Natural killer cell (primary cell): Measurements from ENCODE around the gene MDGA2. TPM values are rescaled to one million over a fixed set of nuclear protein-coding genes. Genes with fewer than 3 reads are reported as not detected.

Source experiments
- ATAC-seq, 3 donors: fragments of 150-1000 bp in 2 of 3; fragments of 200-7000 bp in 1 of 3; cut with Tn5 transposase; 1 replicate in 1 of 3; 2 replicates in 2 of 3; pipeline ENCODE4 v1.10.0; 2021; ENCODE audit warnings: mild to moderate bottlenecking in 2 of 3, moderate library complexity in 2 of 3
- DNase-seq, 2 donors: peaks; one replicate each; pipeline versions ENCODE4 v3.0.0 to v3.0.0-alpha.2; 2013 to 2021; ENCODE audit warnings: mixed read lengths in 1 of 2
- H3K27ac ChIP-seq: one replicate; pipeline ENCODE4 v1.5.1; 2013; ENCODE audit warnings: mild to moderate bottlenecking, low read length
- H3K27me3 ChIP-seq: one replicate; pipeline ENCODE4 v1.6.1; 2013; ENCODE audit warnings: low read length; ENCODE audit not compliant: control insufficient read depth, insufficient read depth
- H3K36me3 ChIP-seq: one replicate; pipeline ENCODE4 v1.6.1; 2013; ENCODE audit warnings: low read length; ENCODE audit not compliant: control insufficient read depth, insufficient read depth
- H3K4me1 ChIP-seq: one replicate; pipeline ENCODE4 v1.6.1; 2013; ENCODE audit warnings: low read length; ENCODE audit not compliant: control insufficient read depth, insufficient read depth
- H3K4me3 ChIP-seq: one replicate; pipeline ENCODE4 v1.5.1; 2013; ENCODE audit warnings: low read length
- H3K9me3 ChIP-seq: one replicate; pipeline ENCODE4 v1.6.1; 2013; ENCODE audit warnings: low read length; ENCODE audit not compliant: control insufficient read depth, insufficient read depth
- H3K27ac Mint-ChIP-seq, 2 donors: one replicate each; pipeline ENCODE4 v1.8.0; 2022; ENCODE audit warnings: mild to moderate bottlenecking in 2 of 2, mixed read lengths in 2 of 2, moderate library complexity in 1 of 2
- H3K27me3 Mint-ChIP-seq, 2 donors: one replicate each; pipeline ENCODE4 v1.8.0; 2022; ENCODE audit warnings: low read depth in 2 of 2, mixed read lengths in 2 of 2
- H3K36me3 Mint-ChIP-seq: one replicate; pipeline ENCODE4 v1.8.0; 2022; ENCODE audit warnings: mixed read lengths
- H3K4me1 Mint-ChIP-seq, 2 donors: one replicate each; pipeline ENCODE4 v1.8.0; 2022; ENCODE audit warnings: mixed read lengths in 2 of 2
- H3K4me3 Mint-ChIP-seq: one replicate; pipeline ENCODE4 v1.8.0; 2022; ENCODE audit warnings: mild to moderate bottlenecking, moderate library complexity, mixed read lengths
- H3K9me3 Mint-ChIP-seq, 2 donors: one replicate each; pipeline ENCODE4 v1.8.0; 2022; ENCODE audit warnings: mixed read lengths in 2 of 2
- WGBS: methylation state at CpG from one replicate; pipeline ENCODE4 v1.1.7; 2013; ENCODE audit warnings: missing lambda C conversion rate; ENCODE audit not compliant: insufficient coverage; 5-methylcytosine and 5-hydroxymethylcytosine counted together
- intact Hi-C: fragments of 100-400 bp; cut with micrococcal nuclease; formaldehyde crosslinking; loops from one replicate; pipeline ENCODE4 v1.14.2; 2022
- total RNA-seq, 4 donors: library from RNA; stranded (reverse); fragments of 120-200 nt in 1 of 4; gene quantifications; one replicate each; pipeline versions ENCODE4 v1.2.3 to v1.2.4, GENCODE V29; 2013 to 2022
- TF ChIP-seq, protein P1 (sequence below): fragments of 200-600 bp; IDR thresholded peaks from one replicate; pipeline ENCODE4 v1.8.0; 2022; ENCODE audit warnings: antibody characterized with exemption

The MDGA2 gene
- total RNA-seq, 3 donors from 2014 or later (not counting 1 experiment from before 2014, with no cell fraction given): not detected

- Mint-ChIP-seq H3K36me3 (no peaks in the 10 kb centered on the region), H3K9me3 (peaks cover 2 to 16% of the 10 kb centered on the region in 2 donors), H3K27me3 (no peaks in the 10 kb centered on the region), H3K4me3 (no peak overlapping the region), H3K27ac (no peak overlapping the region), H3K4me1 (no peaks in the 10 kb centered on the region)
- H3K4me1 ChIP-seq: no peaks in the 10 kb centered on the region
- DNase-seq (no peak), ATAC-seq (no peak)
- no peaks in the 10 kb centered on the region for H3K9me3 ChIP-seq
- 86% methylated on average over 5 of the region's 5 CpGs for WGBS
- no peaks in the 10 kb centered on the region for H3K36me3 ChIP-seq
- H3K27me3 ChIP-seq: no peaks in the 10 kb centered on the region
- H3K4me3 ChIP-seq: no peak overlapping the region
- no peak overlapping the region for H3K27ac ChIP-seq
- intact Hi-C loops: no loop called here
- TF ChIP-seq, protein P1, sequence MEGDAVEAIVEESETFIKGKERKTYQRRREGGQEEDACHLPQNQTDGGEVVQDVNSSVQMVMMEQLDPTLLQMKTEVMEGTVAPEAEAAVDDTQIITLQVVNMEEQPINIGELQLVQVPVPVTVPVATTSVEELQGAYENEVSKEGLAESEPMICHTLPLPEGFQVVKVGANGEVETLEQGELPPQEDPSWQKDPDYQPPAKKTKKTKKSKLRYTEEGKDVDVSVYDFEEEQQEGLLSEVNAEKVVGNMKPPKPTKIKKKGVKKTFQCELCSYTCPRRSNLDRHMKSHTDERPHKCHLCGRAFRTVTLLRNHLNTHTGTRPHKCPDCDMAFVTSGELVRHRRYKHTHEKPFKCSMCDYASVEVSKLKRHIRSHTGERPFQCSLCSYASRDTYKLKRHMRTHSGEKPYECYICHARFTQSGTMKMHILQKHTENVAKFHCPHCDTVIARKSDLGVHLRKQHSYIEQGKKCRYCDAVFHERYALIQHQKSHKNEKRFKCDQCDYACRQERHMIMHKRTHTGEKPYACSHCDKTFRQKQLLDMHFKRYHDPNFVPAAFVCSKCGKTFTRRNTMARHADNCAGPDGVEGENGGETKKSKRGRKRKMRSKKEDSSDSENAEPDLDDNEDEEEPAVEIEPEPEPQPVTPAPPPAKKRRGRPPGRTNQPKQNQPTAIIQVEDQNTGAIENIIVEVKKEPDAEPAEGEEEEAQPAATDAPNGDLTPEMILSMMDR: no peak
These were observed 284.4 kb downstream of the MDGA2 start for GRCh38 chr14:47390831-47391504.

GRCh38 chr14:47389535-47389934 is 285.9 kb downstream of the MDGA2 start:
- no peak for ATAC-seq
- no peaks in the 10 kb centered on the region for H3K27me3 Mint-ChIP-seq

GRCh38 chr14:47366006-47366405 is 309.4 kb downstream of the MDGA2 start:
- Histone ChIP-seq H3K4me1 (no peaks in the 10 kb centered on the region), H3K27me3 (no peaks in the 10 kb centered on the region), H3K9me3 (no peaks in the 10 kb centered on the region), H3K36me3 (no peaks in the 10 kb centered on the region), H3K27ac (no peak overlapping the region), H3K4me3 (no peak overlapping the region)
- H3K27me3 Mint-ChIP-seq: no peaks in the 10 kb centered on the region
- ATAC-seq (no peak), DNase-seq (no peak)
- WGBS: 100% methylated on average over 1 of the region's 2 CpGs
- H3K4me1 Mint-ChIP-seq: no peaks in the 10 kb centered on the region
- H3K4me3 Mint-ChIP-seq: no peak overlapping the region
- no peaks in the 10 kb centered on the region for H3K36me3 Mint-ChIP-seq
- H3K27ac Mint-ChIP-seq: no peak overlapping the region
- peaks cover 5 to 17% of the 10 kb centered on the region in 2 donors for H3K9me3 Mint-ChIP-seq
- intact Hi-C loops: no loop called here
- TF ChIP-seq, protein P1: no peak

More at GRCh38 chr14:47389535-47389934, 285.9 kb downstream of the MDGA2 start:
- 75% methylated on average over 1 of the region's 1 CpG for WGBS
- H3K4me3 ChIP-seq: no peak overlapping the region
- H3K27ac ChIP-seq: no peak overlapping the region
- Mint-ChIP-seq H3K36me3 (no peaks in the 10 kb centered on the region), H3K4me1 (no peaks in the 10 kb centered on the region), H3K9me3 (peaks cover 2 to 16% of the 10 kb centered on the region in 2 donors), H3K27ac (no peak overlapping the region), H3K4me3 (no peak overlapping the region)
- H3K9me3 ChIP-seq: no peaks in the 10 kb centered on the region
- TF ChIP-seq, protein P1: no peak
- H3K4me1 ChIP-seq: no peaks in the 10 kb centered on the region
- H3K36me3 ChIP-seq: no peaks in the 10 kb centered on the region
- intact Hi-C loops: no loop called here
- no peak for DNase-seq
- no peaks in the 10 kb centered on the region for H3K27me3 ChIP-seq

- no peak overlapping the region for H3K4me3 ChIP-seq
- peaks cover 8 to 16% of the 10 kb centered on the region in 2 donors for H3K9me3 Mint-ChIP-seq
- no peak overlapping the region for H3K27ac Mint-ChIP-seq
- no peak overlapping the region for H3K27ac ChIP-seq
- DNase-seq: no peak
- WGBS: 84% methylated on average over 5 of the region's 6 CpGs
- no peaks in the 10 kb centered on the region for H3K36me3 ChIP-seq
- no peaks in the 10 kb centered on the region for H3K4me1 Mint-ChIP-seq
- H3K27me3 ChIP-seq: no peaks in the 10 kb centered on the region
- no peaks in the 10 kb centered on the region for H3K4me1 ChIP-seq
- no peaks in the 10 kb centered on the region for H3K9me3 ChIP-seq
- ATAC-seq: no peak
- TF ChIP-seq, protein P1: no peak
- intact Hi-C loops: no loop called here
- H3K4me3 Mint-ChIP-seq: no peak overlapping the region
- H3K36me3 Mint-ChIP-seq: no peaks in the 10 kb centered on the region
- no peaks in the 10 kb centered on the region for H3K27me3 Mint-ChIP-seq
These were observed 310.2 kb downstream of the MDGA2 start for GRCh38 chr14:47365233-47365632.
